DND-41 (cell line): ENCODE results near the gene PRMT1.

ENCODE experiments used
- ATAC-seq: fragments of 200-7000 bp; cut with Tn5 transposase; 3 replicates; pipeline ENCODE4 v1.9.1; 2021; ENCODE audit warnings: low read depth; ENCODE audit not compliant: insufficient read depth
- DNase-seq: peaks from one replicate; pipeline ENCODE4 v3.0.0-alpha.2; 2020
- H2AFZ ChIP-seq: 2 replicates; pipeline ENCODE4 v1.6.0; 2012; ENCODE audit warnings: low read depth, low read length
- H3K27ac ChIP-seq: 2 replicates; pipeline ENCODE4 v1.5.1; 2012; ENCODE audit warnings: low read length, inconsistent platforms
- H3K27me3 ChIP-seq: fragments of 200-600 bp; sonication (generic); 2 replicates; pipeline ENCODE4 v1.6.0; 2012; ENCODE audit warnings: low read length, mild to moderate bottlenecking, inconsistent platforms; ENCODE audit not compliant: insufficient read depth, poor library complexity
- H3K36me3 ChIP-seq: 2 replicates; pipeline ENCODE4 v1.5.1; 2012; ENCODE audit warnings: low read length, inconsistent platforms; ENCODE audit not compliant: insufficient read depth
- H3K4me1 ChIP-seq: 2 replicates; pipeline ENCODE4 v1.5.1; 2012; ENCODE audit warnings: mild to moderate bottlenecking, low read length; ENCODE audit not compliant: insufficient read depth
- H3K4me2 ChIP-seq: 2 replicates; pipeline ENCODE4 v1.6.0; 2012; ENCODE audit warnings: mild to moderate bottlenecking, moderate library complexity, low read length, inconsistent platforms; ENCODE audit not compliant: insufficient read depth
- H3K4me3 ChIP-seq, 2 experiments: fragments of 200-600 bp in 1 of 2; shearing (Covaris generic) in 1 of 2; 2 replicates each; pipeline ENCODE4 v1.5.1; 2012 to 2016; ENCODE audit warnings: inconsistent platforms in 2 of 2, low read length in 2 of 2, mild to moderate bottlenecking in 2 of 2, low read depth in 1 of 2, moderate library complexity in 1 of 2
- H3K79me2 ChIP-seq: 2 replicates; pipeline ENCODE4 v1.6.0; 2012; ENCODE audit warnings: low read length, inconsistent platforms; ENCODE audit not compliant: insufficient read depth
- H3K9ac ChIP-seq: 2 replicates; pipeline ENCODE4 v1.6.0; 2012; ENCODE audit warnings: low read depth, mild to moderate bottlenecking, inconsistent platforms, low read length, moderate library complexity
- H3K9me3 ChIP-seq: 2 replicates; pipeline ENCODE4 v1.5.1; 2012; ENCODE audit warnings: low read length, moderate library complexity, mild to moderate bottlenecking, inconsistent platforms; ENCODE audit not compliant: insufficient read depth, severe bottlenecking
- H4K20me1 ChIP-seq: 2 replicates; pipeline ENCODE4 v1.6.0; 2012; ENCODE audit warnings: low read length; ENCODE audit not compliant: insufficient read depth
- EZH2 ChIP-seq: IDR thresholded peaks from 3 replicates; pipeline ENCODE4 v1.6.1; 2012; ENCODE audit warnings: borderline replicate concordance, low read depth, mild to moderate bottlenecking, moderate library complexity, low read length, inconsistent platforms; ENCODE audit not compliant: severe bottlenecking
- TF ChIP-seq, protein P1 (sequence below): IDR thresholded peaks from 2 replicates; pipeline ENCODE4 v1.5.1; 2012; ENCODE audit warnings: borderline replicate concordance, low read length, moderate library complexity, mild to moderate bottlenecking; ENCODE audit not compliant: poor library complexity, severe bottlenecking; ENCODE audit errors: extremely low read depth

PRMT1 gene

GRCh38 chr19:49658566-49659442 lies 18.3 kb upstream of the PRMT1 start:
- Histone ChIP-seq H3K9me3 (no peaks in the 10 kb centered on the region), H3K79me2 (peaks cover 18% of the 10 kb centered on the region), H3K4me3 (no peak overlapping the region), H3K4me2 (no peak overlapping the region), H3K27me3 (no peaks in the 10 kb centered on the region), H2AFZ (no peak overlapping the region), H4K20me1 (peaks cover 48% of the 10 kb centered on the region), H3K27ac (no peak overlapping the region), H3K9ac (no peak overlapping the region), H3K4me1 (peaks cover 14% of the 10 kb centered on the region), H3K36me3 (peaks cover 95% of the 10 kb centered on the region)
- DNase-seq, result no peak
- no peak for TF ChIP-seq EZH2
- TF ChIP-seq, protein P1, sequence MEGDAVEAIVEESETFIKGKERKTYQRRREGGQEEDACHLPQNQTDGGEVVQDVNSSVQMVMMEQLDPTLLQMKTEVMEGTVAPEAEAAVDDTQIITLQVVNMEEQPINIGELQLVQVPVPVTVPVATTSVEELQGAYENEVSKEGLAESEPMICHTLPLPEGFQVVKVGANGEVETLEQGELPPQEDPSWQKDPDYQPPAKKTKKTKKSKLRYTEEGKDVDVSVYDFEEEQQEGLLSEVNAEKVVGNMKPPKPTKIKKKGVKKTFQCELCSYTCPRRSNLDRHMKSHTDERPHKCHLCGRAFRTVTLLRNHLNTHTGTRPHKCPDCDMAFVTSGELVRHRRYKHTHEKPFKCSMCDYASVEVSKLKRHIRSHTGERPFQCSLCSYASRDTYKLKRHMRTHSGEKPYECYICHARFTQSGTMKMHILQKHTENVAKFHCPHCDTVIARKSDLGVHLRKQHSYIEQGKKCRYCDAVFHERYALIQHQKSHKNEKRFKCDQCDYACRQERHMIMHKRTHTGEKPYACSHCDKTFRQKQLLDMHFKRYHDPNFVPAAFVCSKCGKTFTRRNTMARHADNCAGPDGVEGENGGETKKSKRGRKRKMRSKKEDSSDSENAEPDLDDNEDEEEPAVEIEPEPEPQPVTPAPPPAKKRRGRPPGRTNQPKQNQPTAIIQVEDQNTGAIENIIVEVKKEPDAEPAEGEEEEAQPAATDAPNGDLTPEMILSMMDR, result no peak
- ATAC-seq, result no peak

GRCh38 chr19:49660338-49660961 lies 16.6 kb upstream of the PRMT1 start:
- H3K27me3 ChIP-seq, result no peaks in the 10 kb centered on the region

DNA sequence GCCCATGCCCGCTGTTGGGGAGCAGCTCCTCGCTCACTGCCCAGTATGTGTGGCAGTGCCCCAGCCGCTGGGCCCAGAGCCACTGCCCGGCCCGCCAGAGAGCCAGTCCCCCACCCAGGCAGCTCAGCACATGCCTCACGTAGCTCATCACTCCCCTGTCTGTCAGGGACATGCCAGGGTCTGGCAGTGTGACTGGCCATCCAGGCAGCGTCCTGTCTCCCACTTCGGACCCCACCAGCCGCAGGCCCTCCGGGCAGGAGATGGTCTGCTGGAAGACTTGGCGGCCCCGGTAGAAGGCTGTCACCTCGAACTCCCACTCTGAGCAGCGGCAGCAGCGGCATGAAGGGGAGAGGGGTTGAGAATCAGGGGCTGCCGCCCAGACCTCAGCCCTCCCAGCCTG lies 15.1 kb upstream of the PRMT1 start:
- Histone ChIP-seq H3K27ac (no peak overlapping the region), H3K79me2 (peaks cover 47% of the 10 kb centered on the region), H3K27me3 (no peaks in the 10 kb centered on the region), H3K4me2 (no peak overlapping the region), H2AFZ (no peak overlapping the region), H3K9ac (no peak overlapping the region), H3K4me1 (peaks cover 27% of the 10 kb centered on the region), H3K4me3 (no peak overlapping the region), H3K36me3 (peaks cover 64% of the 10 kb centered on the region), H3K9me3 (no peaks in the 10 kb centered on the region), H4K20me1 (peaks cover 46% of the 10 kb centered on the region)
- DNase-seq, result no peak
- TF ChIP-seq EZH2, result no peak
- TF ChIP-seq, protein P1, result no peak
- ATAC-seq, result no peak

More at GRCh38 chr19:49660338-49660961, 16.6 kb upstream of the PRMT1 start:
- H4K20me1 ChIP-seq, result peaks cover 56% of the 10 kb centered on the region
- H3K9me3 ChIP-seq, result no peaks in the 10 kb centered on the region
- H3K79me2 ChIP-seq, result peaks cover 34% of the 10 kb centered on the region
- ATAC-seq (no peak), DNase-seq (no peak)
- no peak overlapping the region for H2AFZ ChIP-seq
- H3K4me3 ChIP-seq, result no peak overlapping the region
- H3K4me1 ChIP-seq, result peaks cover 19% of the 10 kb centered on the region
- peaks cover 79% of the 10 kb centered on the region for H3K36me3 ChIP-seq
- no peak overlapping the region for H3K27ac ChIP-seq
- H3K9ac ChIP-seq, result no peak overlapping the region
- TF ChIP-seq EZH2, result no peak
- TF ChIP-seq, protein P1, result no peak
- no peak overlapping the region for H3K4me2 ChIP-seq
